ENCODE data around the gene RPTOR. TPM values are rescaled to one million over a fixed set of nuclear protein-coding genes. Genes with fewer than 3 reads are reported as not detected.

Gene RPTOR
- polyA plus RNA-seq, 3 donors from 2014 or later, result 1.8 to 10.2 (median 3.8) TPM

- Mint-ChIP-seq H3K36me3 (peaks cover 0 to 18% (median 6%) of the 10 kb centered on the region in 3 donors), H3K9me3 (peaks cover 0 to 4% (median under 1%) of the 10 kb centered on the region in 6 donors), H3K4me1 (peaks cover 16 to 28% of the 10 kb centered on the region in 2 donors), H3K27ac (no peak overlapping the region), H3K4me3 (no peak overlapping the region), H3K27me3 (ENCODE audit: low read depth in 3 of 3) (peaks cover 0 to 1% (median 0%) of the 10 kb centered on the region in 3 donors)
- DNase-seq, result no peak
These were observed 115.0 kb downstream of the RPTOR start for GRCh38 chr17:80659651-80660050.

- Mint-ChIP-seq H3K36me3 (peaks cover 0 to 15% (median 6%) of the 10 kb centered on the region in 3 donors), H3K4me3 (no peak overlapping the region), H3K27ac (no peak overlapping the region)
These were observed 116.0 kb downstream of the RPTOR start for GRCh38 chr17:80660527-80661198.

GRCh38 chr17:80662557-80662956, 117.9 kb downstream of the RPTOR start:
- peaks cover 0 to 4% (median 0%) of the 10 kb centered on the region in 6 donors for H3K9me3 Mint-ChIP-seq
- H3K36me3 Mint-ChIP-seq, result peaks cover 0 to 10% (median 6%) of the 10 kb centered on the region in 3 donors
- H3K27me3 Mint-ChIP-seq (ENCODE audit: low read depth in 3 of 3), result peaks cover 0 to 4% (median 1%) of the 10 kb centered on the region in 3 donors
- DNase-seq, result no peak
- H3K27ac Mint-ChIP-seq, result peak overlapping the region in 1 of 6 donors; percentile 14
- H3K4me1 Mint-ChIP-seq, result peaks cover 30 to 52% of the 10 kb centered on the region in 2 donors
- no peak overlapping the region for H3K4me3 Mint-ChIP-seq

More at GRCh38 chr17:80660527-80661198, 116.0 kb downstream of the RPTOR start:
- H3K9me3 Mint-ChIP-seq, result peaks cover 0 to 4% (median under 1%) of the 10 kb centered on the region in 6 donors
- DNase-seq, result no peak
- H3K4me1 Mint-ChIP-seq, result peaks cover 23 to 38% of the 10 kb centered on the region in 2 donors
- peaks cover 0 to 1% (median 0%) of the 10 kb centered on the region in 3 donors for H3K27me3 Mint-ChIP-seq (ENCODE audit: low read depth in 3 of 3)

GRCh38 chr17:80663781-80664206, 119.2 kb downstream of the RPTOR start:
- no peaks in the 10 kb centered on the region for H3K9me3 Mint-ChIP-seq
- H3K27ac Mint-ChIP-seq, result peak overlapping the region in 5 of 6 donors; percentile 22 to 76 (median 61)
- no peak overlapping the region for H3K4me3 Mint-ChIP-seq
- peaks cover 0 to 5% (median 0%) of the 10 kb centered on the region in 3 donors for H3K36me3 Mint-ChIP-seq
- H3K4me1 Mint-ChIP-seq, result peaks cover 23 to 43% of the 10 kb centered on the region in 2 donors
- DNase-seq, result no peak
- peaks cover 0 to 4% (median 0%) of the 10 kb centered on the region in 3 donors for H3K27me3 Mint-ChIP-seq (ENCODE audit: low read depth in 3 of 3)

- H3K27me3 Mint-ChIP-seq (ENCODE audit: low read depth in 3 of 3), result peaks cover 0 to 4% (median 0%) of the 10 kb centered on the region in 3 donors
- peak overlapping the region; percentile 26 to 90 (median 72) for H3K27ac Mint-ChIP-seq
- H3K4me3 Mint-ChIP-seq, result peak overlapping the region in 3 of 5 donors; percentile 27 to 73 (median 48)
- DNase-seq, result no peak
- H3K36me3 Mint-ChIP-seq, result peaks cover 0 to 5% (median 0%) of the 10 kb centered on the region in 3 donors
- peaks cover 23 to 43% of the 10 kb centered on the region in 2 donors for H3K4me1 Mint-ChIP-seq
- no peaks in the 10 kb centered on the region for H3K9me3 Mint-ChIP-seq
These were observed 119.7 kb downstream of the RPTOR start for GRCh38 chr17:80664217-80664790.

GRCh38 chr17:80665792-80666191, 121.2 kb downstream of the RPTOR start:
- no peaks in the 10 kb centered on the region for H3K9me3 Mint-ChIP-seq
- peaks cover 0 to 5% (median 0%) of the 10 kb centered on the region in 3 donors for H3K36me3 Mint-ChIP-seq
- peaks cover 0 to 4% (median 1%) of the 10 kb centered on the region in 3 donors for H3K27me3 Mint-ChIP-seq (ENCODE audit: low read depth in 3 of 3)
- peak overlapping the region; percentile 5 to 68 (median 21) for H3K4me3 Mint-ChIP-seq
- H3K4me1 Mint-ChIP-seq, result peaks cover 23 to 48% of the 10 kb centered on the region in 2 donors
- DNase-seq, result no peak
- peak overlapping the region in 1 of 6 donors; percentile 61 for H3K27ac Mint-ChIP-seq

GRCh38 chr17:80666867-80667266, 122.2 kb downstream of the RPTOR start:
- peaks cover 23 to 48% of the 10 kb centered on the region in 2 donors for H3K4me1 Mint-ChIP-seq
- peaks cover 0 to 4% (median 4%) of the 10 kb centered on the region in 3 donors for H3K27me3 Mint-ChIP-seq (ENCODE audit: low read depth in 3 of 3)
- H3K4me3 Mint-ChIP-seq, result no peak overlapping the region
- peaks cover 0 to 8% (median 5%) of the 10 kb centered on the region in 3 donors for H3K36me3 Mint-ChIP-seq
- no peaks in the 10 kb centered on the region for H3K9me3 Mint-ChIP-seq
- no peak overlapping the region for H3K27ac Mint-ChIP-seq
- no peak for DNase-seq

GRCh38 chr17:80667462-80668277, 123.0 kb downstream of the RPTOR start:
- Mint-ChIP-seq H3K4me1 (peaks cover 23 to 48% of the 10 kb centered on the region in 2 donors), H3K9me3 (no peaks in the 10 kb centered on the region), H3K27me3 (ENCODE audit: low read depth in 3 of 3) (peaks cover 0 to 4% (median 4%) of the 10 kb centered on the region in 3 donors), H3K4me3 (no peak overlapping the region), H3K27ac (no peak overlapping the region), H3K36me3 (peaks cover 0 to 8% (median 5%) of the 10 kb centered on the region in 3 donors)
- no peak for DNase-seq

- Mint-ChIP-seq H3K27me3 (ENCODE audit: low read depth in 3 of 3) (peaks cover 0 to 4% (median 4%) of the 10 kb centered on the region in 3 donors), H3K9me3 (no peaks in the 10 kb centered on the region), H3K27ac (no peak overlapping the region), H3K36me3 (peaks cover 0 to 8% (median 7%) of the 10 kb centered on the region in 3 donors), H3K4me3 (no peak overlapping the region), H3K4me1 (peaks cover 28 to 50% of the 10 kb centered on the region in 2 donors)
- DNase-seq, result no peak
These were observed 123.9 kb downstream of the RPTOR start for GRCh38 chr17:80668375-80669148.

- Mint-ChIP-seq H3K4me3 (no peak overlapping the region), H3K36me3 (peaks cover 0 to 11% (median 8%) of the 10 kb centered on the region in 3 donors), H3K9me3 (no peaks in the 10 kb centered on the region), H3K4me1 (peaks cover 17 to 30% of the 10 kb centered on the region in 2 donors), H3K27me3 (ENCODE audit: low read depth in 3 of 3) (peaks cover 0 to 4% (median 4%) of the 10 kb centered on the region in 3 donors), H3K27ac (no peak overlapping the region)
- no peak for DNase-seq
These were observed 126.6 kb downstream of the RPTOR start for GRCh38 chr17:80671039-80671824.

GRCh38 chr17:80671825-80672110, 127.1 kb downstream of the RPTOR start:
- Mint-ChIP-seq H3K4me3 (no peak overlapping the region), H3K9me3 (no peaks in the 10 kb centered on the region), H3K36me3 (peaks cover 0 to 11% (median 8%) of the 10 kb centered on the region in 3 donors), H3K27ac (no peak overlapping the region), H3K4me1 (peaks cover 13 to 27% of the 10 kb centered on the region in 2 donors), H3K27me3 (ENCODE audit: low read depth in 3 of 3) (peaks cover 0 to 4% (median 3%) of the 10 kb centered on the region in 3 donors)
- DNase-seq, result no peak

GRCh38 chr17:80673152-80673920, 128.7 kb downstream of the RPTOR start:
- DNase-seq, result no peak
- H3K9me3 Mint-ChIP-seq, result peaks cover 0 to 2% (median 0%) of the 10 kb centered on the region in 6 donors
- H3K27me3 Mint-ChIP-seq (ENCODE audit: low read depth in 3 of 3), result peaks cover 0 to 4% (median 0%) of the 10 kb centered on the region in 3 donors
- H3K36me3 Mint-ChIP-seq, result peaks cover 0 to 8% (median 6%) of the 10 kb centered on the region in 3 donors
- no peak overlapping the region for H3K27ac Mint-ChIP-seq
- H3K4me3 Mint-ChIP-seq, result no peak overlapping the region
- peaks cover 16 to 27% of the 10 kb centered on the region in 2 donors for H3K4me1 Mint-ChIP-seq

All from immature natural killer cell (primary cell).